Nephron (organoid): ENCODE measurements around the gene LANCL3.
A peak's percentile ranks its signal among the peaks of the same experiment; 100 is the strongest.
"Not testable (repeated sequence)": the region's sequence is repeated elsewhere in the genome, so short reads cannot be mapped to it uniquely, and the experiment has no call there.

Experiments
- H3K27ac Mint-ChIP-seq, 3 experiments: 2 replicates each; pipeline ENCODE4 v1.8.0; 2020; ENCODE audit warnings: mixed read lengths in 3 of 3, mild to moderate bottlenecking in 2 of 3, moderate library complexity in 1 of 3
- H3K27me3 Mint-ChIP-seq: 2 replicates; pipeline ENCODE4 v1.8.0; 2021; ENCODE audit warnings: low read depth, mild to moderate bottlenecking, moderate library complexity, mixed read lengths
- H3K36me3 Mint-ChIP-seq: 2 replicates; pipeline ENCODE4 v1.8.0; 2020; ENCODE audit warnings: low read depth, mixed read lengths
- H3K4me1 Mint-ChIP-seq: 2 replicates; pipeline ENCODE4 v1.8.0; 2020; ENCODE audit warnings: mixed read lengths
- H3K4me3 Mint-ChIP-seq, 3 experiments: 2 replicates each; pipeline ENCODE4 v1.8.0; 2020; ENCODE audit warnings: mild to moderate bottlenecking in 3 of 3, mixed read lengths in 3 of 3, moderate library complexity in 2 of 3
- H3K9me3 Mint-ChIP-seq: 2 replicates; pipeline ENCODE4 v1.8.0; 2020; ENCODE audit warnings: mixed read lengths
- CTCF ChIP-seq, 3 experiments: fragments of 200-600 bp; sonication (generic); IDR thresholded peaks; one replicate each; pipeline ENCODE4 v1.5.0; 2021; ENCODE audit warnings: antibody characterized with exemption in 3 of 3; ENCODE audit not compliant: unreplicated experiment in 3 of 3

LANCL3 gene

DNA sequence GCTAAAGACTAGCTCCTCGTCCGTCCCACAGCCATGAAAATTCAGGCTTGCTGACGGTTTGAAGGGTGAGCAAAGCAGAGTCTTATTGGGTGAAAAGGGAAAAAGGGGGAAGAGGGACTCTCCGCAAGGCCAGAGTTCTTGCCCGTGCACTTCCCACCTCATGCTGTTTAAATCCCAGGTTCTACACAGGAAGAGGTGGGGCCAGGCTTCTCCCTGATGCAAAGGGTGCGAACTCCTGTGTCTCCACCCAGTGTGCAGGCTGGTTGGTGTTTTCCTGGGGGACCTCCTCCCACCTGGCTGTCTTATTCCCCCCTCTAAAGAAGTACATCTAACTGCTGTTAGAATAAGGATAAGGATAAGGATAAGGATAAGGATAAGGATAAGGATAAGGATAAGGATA, 18.0 kb upstream of the LANCL3 start:
- Mint-ChIP-seq H3K27ac (no peak overlapping the region), H3K36me3 (no peaks in the 10 kb centered on the region), H3K9me3 (peaks cover 2% of the 10 kb centered on the region), H3K27me3 (no peaks in the 10 kb centered on the region), H3K4me3 (no peak overlapping the region), H3K4me1 (no peaks in the 10 kb centered on the region)
- no peak for TF ChIP-seq CTCF (IDR thresholded peaks at IDR 0.05; ENCODE audit: unreplicated experiment in 3 of 3)

- not testable (repeated sequence) for H3K36me3 Mint-ChIP-seq, H3K4me1 Mint-ChIP-seq, H3K4me3 Mint-ChIP-seq, H3K27ac Mint-ChIP-seq, H3K27me3 Mint-ChIP-seq
- H3K9me3 Mint-ChIP-seq: peaks cover 14% of the 10 kb centered on the region
These were observed 6.2 kb upstream of the LANCL3 start for GRCh38 chrX:37565254-37565653.

GRCh38 chrX:37570349-37570748, 1.1 kb upstream of the LANCL3 start:
- Mint-ChIP-seq H3K9me3 (peaks cover 15% of the 10 kb centered on the region), H3K27me3 (peaks cover 23% of the 10 kb centered on the region)
- H3K36me3 Mint-ChIP-seq, H3K4me1 Mint-ChIP-seq, H3K4me3 Mint-ChIP-seq, H3K27ac Mint-ChIP-seq: not testable (repeated sequence)

DNA sequence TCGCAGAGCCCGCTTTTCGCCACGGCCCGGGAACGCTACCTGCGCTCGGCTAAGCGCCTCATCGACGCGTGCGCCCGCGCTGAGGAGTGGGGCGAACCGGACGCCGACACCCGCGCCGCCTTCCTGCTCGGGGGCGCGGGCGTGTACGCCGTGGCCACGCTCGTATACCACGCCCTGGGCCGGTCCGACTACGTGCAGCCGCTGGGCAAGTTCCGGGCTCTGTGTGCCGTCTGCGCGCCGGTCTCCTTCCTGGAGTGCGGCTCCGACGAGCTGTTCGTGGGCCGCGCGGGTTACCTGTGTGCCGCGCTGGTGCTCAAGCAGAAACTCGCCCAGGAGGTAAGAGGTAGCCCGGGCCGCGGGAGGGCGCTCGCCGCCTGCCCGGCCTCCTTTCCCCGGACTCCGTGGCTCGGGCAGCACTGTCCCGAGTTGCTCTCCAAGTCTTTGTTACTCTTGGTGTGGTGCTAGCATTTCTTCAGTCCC, 687 bp downstream of the LANCL3 start:
- H3K27ac Mint-ChIP-seq, H3K4me1 Mint-ChIP-seq, H3K9me3 Mint-ChIP-seq, H3K36me3 Mint-ChIP-seq: not testable (repeated sequence)
- TF ChIP-seq CTCF (IDR thresholded peaks at IDR 0.05; ENCODE audit: unreplicated experiment in 3 of 3): peak in 2 of 3 experiments; percentile 10 to 25
- H3K4me3 Mint-ChIP-seq: peak overlapping the region; percentile 75 to 88 (median 83)
- peaks cover 23% of the 10 kb centered on the region for H3K27me3 Mint-ChIP-seq

DNA sequence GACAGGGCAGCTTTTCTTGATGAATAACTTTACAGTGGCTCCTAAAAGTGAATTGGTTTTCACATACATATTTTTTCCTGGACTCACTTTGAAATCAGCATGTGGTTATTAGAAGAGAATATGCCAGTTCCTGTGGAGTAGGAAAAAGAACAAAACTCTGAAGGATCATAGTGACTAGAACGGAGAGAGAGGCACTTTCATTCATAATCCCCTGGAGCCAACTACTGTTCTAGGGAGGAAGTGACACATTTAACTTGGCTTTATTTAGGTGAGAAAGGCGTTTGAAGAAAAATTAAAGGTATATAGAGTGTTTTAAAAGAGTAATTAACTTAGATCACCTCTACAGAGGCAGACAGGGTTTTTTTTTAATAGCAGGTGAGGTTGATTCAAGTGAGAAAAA, 1.7 kb downstream of the LANCL3 start:
- H3K9me3 Mint-ChIP-seq: not testable (repeated sequence)
- peak overlapping the region in 1 of 3 experiments; percentile 83 for H3K4me3 Mint-ChIP-seq

GRCh38 chrX:37578045-37578444, 6.6 kb downstream of the LANCL3 start:
- no peak overlapping the region for H3K4me3 Mint-ChIP-seq
- H3K36me3 Mint-ChIP-seq: no peaks in the 10 kb centered on the region
- TF ChIP-seq CTCF (IDR thresholded peaks at IDR 0.05; ENCODE audit: unreplicated experiment in 3 of 3): no peak
- H3K4me1 Mint-ChIP-seq: no peaks in the 10 kb centered on the region
- H3K9me3 Mint-ChIP-seq: peaks cover 4% of the 10 kb centered on the region
- no peak overlapping the region for H3K27ac Mint-ChIP-seq
- H3K27me3 Mint-ChIP-seq: peaks cover 14% of the 10 kb centered on the region

More for the DNA sequence above, 1.7 kb downstream of the LANCL3 start:
- not testable (repeated sequence) for H3K36me3 Mint-ChIP-seq, H3K27ac Mint-ChIP-seq, H3K4me1 Mint-ChIP-seq
- H3K27me3 Mint-ChIP-seq: peaks cover 23% of the 10 kb centered on the region

DNA sequence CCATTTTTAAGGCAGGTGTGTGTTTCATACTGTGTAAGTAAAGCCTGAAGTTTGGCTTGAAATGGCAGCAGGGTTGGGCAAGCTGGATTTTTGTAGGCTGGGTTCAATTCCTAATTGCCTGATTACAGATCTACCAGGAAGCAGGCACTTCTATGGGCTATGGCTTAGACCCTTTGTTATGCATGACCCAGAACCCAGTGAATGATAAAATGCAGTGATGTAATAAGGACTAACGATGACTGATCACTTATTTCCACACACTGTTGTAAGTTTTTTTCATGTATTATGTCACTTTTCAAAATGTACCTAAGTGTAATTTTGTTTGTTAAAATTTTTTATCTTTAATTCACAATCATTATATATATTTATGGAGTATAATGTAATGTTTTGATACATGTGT, 8.6 kb downstream of the LANCL3 start:
- TF ChIP-seq CTCF (IDR thresholded peaks at IDR 0.05; ENCODE audit: unreplicated experiment in 3 of 3): no peak
- Mint-ChIP-seq H3K27me3 (no peaks in the 10 kb centered on the region), H3K36me3 (no peaks in the 10 kb centered on the region), H3K27ac (no peak overlapping the region), H3K4me3 (no peak overlapping the region), H3K9me3 (peaks cover 8% of the 10 kb centered on the region), H3K4me1 (no peaks in the 10 kb centered on the region)

- H3K27me3 Mint-ChIP-seq, H3K36me3 Mint-ChIP-seq, H3K27ac Mint-ChIP-seq, H3K4me1 Mint-ChIP-seq, H3K4me3 Mint-ChIP-seq: not testable (repeated sequence)
- peaks cover 14% of the 10 kb centered on the region for H3K9me3 Mint-ChIP-seq
These were observed 15.9 kb downstream of the LANCL3 start for GRCh38 chrX:37587337-37587736.
